NB4 (cell line): ENCODE results near the gene SERPINE3.
A peak's percentile ranks its signal among the peaks of the same experiment; 100 is the strongest.

ENCODE experiments used
- DNase-seq: peaks from one replicate; pipeline ENCODE4 v3.0.0; 2010; ENCODE audit warnings: low read depth
- H3K4me3 ChIP-seq: one replicate; pipeline ENCODE4 v1.5.1; 2011; ENCODE audit warnings: mild to moderate bottlenecking, low read depth, low read length, moderate library complexity
- CTCF ChIP-seq: IDR thresholded peaks from one replicate; pipeline ENCODE4 v1.5.1; 2012; ENCODE audit warnings: low read depth, low read length
- MYC ChIP-seq: IDR thresholded peaks from 2 replicates; pipeline ENCODE4 v1.6.1; 2011; ENCODE audit warnings: low read depth, low read length
- POLR2A ChIP-seq: IDR thresholded peaks from 2 replicates; pipeline ENCODE4 v1.6.1; 2011; ENCODE audit warnings: mild to moderate bottlenecking; ENCODE audit not compliant: insufficient read length; ENCODE audit errors: extremely low read depth
- TF ChIP-seq, protein P1 (sequence below): IDR thresholded peaks from 2 replicates; pipeline ENCODE4 v1.6.1; 2011; ENCODE audit warnings: low read depth, low read length

SERPINE3 gene

GRCh38 chr13:51303882-51304281, 35.6 kb upstream of the SERPINE3 start:
- DNase-seq, result no peak
- no peak overlapping the region for H3K4me3 ChIP-seq
- TF ChIP-seq CTCF (no peak), MYC (no peak), POLR2A (no peak)

GRCh38 chr13:51305271-51305967, 34.1 kb upstream of the SERPINE3 start:
- no peak overlapping the region for H3K4me3 ChIP-seq
- DNase-seq, result no peak
- TF ChIP-seq MYC, result no peak
- TF ChIP-seq POLR2A, result no peak
- TF ChIP-seq CTCF, result no peak
- TF ChIP-seq, protein P1, sequence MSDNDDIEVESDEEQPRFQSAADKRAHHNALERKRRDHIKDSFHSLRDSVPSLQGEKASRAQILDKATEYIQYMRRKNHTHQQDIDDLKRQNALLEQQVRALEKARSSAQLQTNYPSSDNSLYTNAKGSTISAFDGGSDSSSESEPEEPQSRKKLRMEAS, result no peak

DNA sequence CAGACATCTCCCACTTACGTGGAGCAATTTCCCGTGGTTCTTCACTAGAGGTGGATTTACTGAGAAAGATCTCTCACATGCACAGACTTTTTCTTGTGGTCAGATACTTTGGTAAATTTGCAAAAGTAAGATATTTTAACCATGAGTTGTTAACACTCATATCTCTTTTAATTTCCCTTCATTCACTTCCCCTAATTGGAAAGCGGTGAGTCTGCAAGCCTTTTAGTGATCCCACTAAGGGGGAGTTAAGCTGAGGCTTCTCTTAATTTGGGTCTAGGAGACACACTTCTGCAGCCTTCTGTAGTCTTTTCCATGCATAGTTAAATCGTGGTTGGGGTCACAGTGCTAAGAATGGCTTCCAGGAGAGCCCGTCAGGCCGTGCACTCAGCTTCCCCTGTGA, 30.7 kb upstream of the SERPINE3 start:
- H3K4me3 ChIP-seq, result no peak overlapping the region
- DNase-seq, result peak; percentile 19
- TF ChIP-seq, protein P1, result no peak
- no peak for TF ChIP-seq MYC
- no peak for TF ChIP-seq POLR2A
- no peak for TF ChIP-seq CTCF

DNA sequence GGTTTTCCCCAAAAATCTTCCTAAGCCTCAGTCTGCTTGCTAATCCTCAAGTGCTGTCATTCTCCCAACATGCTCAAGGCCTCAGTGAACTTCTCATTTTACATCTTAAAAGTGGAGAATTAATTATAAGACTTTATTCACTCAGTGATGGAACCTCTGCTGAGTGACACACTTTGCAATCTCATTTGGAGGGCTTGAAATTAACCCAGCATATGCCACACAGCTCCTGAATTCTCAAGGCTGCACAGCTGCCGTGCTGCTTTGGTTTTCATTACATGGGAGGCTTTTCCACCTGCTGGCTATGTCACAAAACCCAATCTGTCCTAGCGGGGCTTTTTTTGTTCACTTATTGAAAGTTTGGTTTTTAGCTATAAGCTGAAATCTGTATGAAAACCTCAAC, 28.3 kb upstream of the SERPINE3 start:
- no peak overlapping the region for H3K4me3 ChIP-seq
- DNase-seq, result no peak

DNA sequence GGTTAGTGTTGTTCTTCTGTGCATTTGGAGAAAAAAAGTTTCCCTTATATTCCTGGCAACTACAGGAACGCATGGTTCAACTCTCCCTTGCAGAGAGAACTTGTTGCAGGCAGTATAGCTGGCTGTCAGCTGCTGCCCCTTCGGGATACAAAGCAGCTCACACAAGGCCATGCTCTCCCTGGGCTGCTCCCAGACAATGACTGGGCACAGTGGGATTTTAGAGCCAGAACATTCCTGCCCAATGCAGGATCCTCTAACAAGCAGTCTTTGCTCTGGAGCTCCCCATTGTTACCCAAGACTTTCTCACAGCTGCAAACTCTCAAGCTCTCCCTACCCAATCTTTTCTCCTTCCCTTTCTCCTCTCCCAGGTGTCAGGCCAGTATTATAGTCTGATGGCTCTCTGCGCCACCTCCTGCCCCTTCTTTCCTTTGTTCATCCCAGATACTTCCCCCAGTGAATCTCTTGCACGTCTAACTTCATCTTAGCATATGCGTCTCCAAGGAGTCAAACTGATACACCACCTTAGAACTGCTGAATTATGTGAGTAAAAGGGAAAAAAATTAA, 27.5 kb upstream of the SERPINE3 start:
- no peak for DNase-seq
- no peak for TF ChIP-seq CTCF
- no peak for TF ChIP-seq MYC
- TF ChIP-seq, protein P1, result no peak
- TF ChIP-seq POLR2A, result no peak

More for the DNA sequence above, 28.3 kb upstream of the SERPINE3 start:
- TF ChIP-seq, protein P1, result no peak
- TF ChIP-seq POLR2A, result no peak
- no peak for TF ChIP-seq CTCF
- TF ChIP-seq MYC, result no peak

GRCh38 chr13:51313619-51314018, 25.9 kb upstream of the SERPINE3 start:
- no peak overlapping the region for H3K4me3 ChIP-seq
- no peak for DNase-seq
- TF ChIP-seq MYC (no peak), POLR2A (no peak), CTCF (no peak)
- TF ChIP-seq, protein P1, result no peak

More for the DNA sequence above, 27.5 kb upstream of the SERPINE3 start:
- H3K4me3 ChIP-seq, result no peak overlapping the region
